Measurements from ENCODE around the gene PFAS. TPM values are rescaled to one million over a fixed set of nuclear protein-coding genes. Genes with fewer than 3 reads are reported as not detected.

The PFAS gene
- total RNA-seq, 4 donors from 2014 or later, result 0.75 to 24.9 (median 8.9) TPM

DNA sequence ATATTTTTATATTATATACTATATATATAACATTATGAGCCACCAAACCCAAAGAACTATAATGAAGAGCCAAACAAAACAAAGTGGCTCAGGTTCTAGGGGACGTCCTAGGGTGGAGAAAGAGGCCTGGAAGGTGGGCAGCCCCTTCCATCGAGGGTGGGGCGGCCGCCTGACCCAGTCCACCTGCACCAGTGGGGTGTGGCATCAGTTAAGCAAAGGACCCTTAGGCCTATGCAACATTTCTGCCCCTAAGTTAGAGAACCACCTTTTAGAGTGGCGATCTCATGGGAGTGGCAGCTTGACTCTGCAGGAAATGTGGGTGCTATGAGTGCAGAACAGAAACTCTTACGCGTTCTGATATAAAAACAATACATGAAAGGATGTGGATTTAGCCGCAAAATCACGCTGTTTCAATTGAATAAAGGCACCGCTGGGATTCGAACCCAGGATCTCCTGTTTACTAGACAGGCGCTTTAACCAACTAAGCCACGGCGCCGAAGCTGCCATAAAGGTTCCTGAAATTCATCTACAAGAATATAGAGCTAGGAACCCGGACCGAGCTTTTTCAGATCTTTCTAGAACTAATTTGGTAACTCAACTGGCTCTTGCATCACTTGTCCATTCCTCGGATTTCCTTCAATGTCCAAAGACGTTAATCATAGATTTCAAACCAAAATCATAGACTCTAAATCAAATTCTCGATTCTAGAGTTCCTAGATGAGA lies 23.1 kb upstream of the PFAS start:
- Histone ChIP-seq H3K4me1 (peaks cover 8 to 29% (median 16%) of the 10 kb centered on the region in 4 donors), H3K9me3 (no peaks in the 10 kb centered on the region), H3K4me3 (peak overlapping the region in 2 of 4 donors; percentile 17 to 36), H3K27ac (peak overlapping the region; percentile 76 to 85 (median 80)), H3K36me3 (peaks cover 0 to 24% (median 11%) of the 10 kb centered on the region in 4 donors), H3K27me3 (no peaks in the 10 kb centered on the region)
- intact Hi-C loops (cut with DNase I; ENCODE audit: low total_unique reads), result no loop called here
- peak; percentile 54 for DNase-seq
- no peak for TF ChIP-seq POLR2AphosphoS5 (IDR thresholded peaks at IDR 0.05)
- TF ChIP-seq POLR2A (IDR thresholded peaks at IDR 0.05), result no peak
- TF ChIP-seq, protein P1, sequence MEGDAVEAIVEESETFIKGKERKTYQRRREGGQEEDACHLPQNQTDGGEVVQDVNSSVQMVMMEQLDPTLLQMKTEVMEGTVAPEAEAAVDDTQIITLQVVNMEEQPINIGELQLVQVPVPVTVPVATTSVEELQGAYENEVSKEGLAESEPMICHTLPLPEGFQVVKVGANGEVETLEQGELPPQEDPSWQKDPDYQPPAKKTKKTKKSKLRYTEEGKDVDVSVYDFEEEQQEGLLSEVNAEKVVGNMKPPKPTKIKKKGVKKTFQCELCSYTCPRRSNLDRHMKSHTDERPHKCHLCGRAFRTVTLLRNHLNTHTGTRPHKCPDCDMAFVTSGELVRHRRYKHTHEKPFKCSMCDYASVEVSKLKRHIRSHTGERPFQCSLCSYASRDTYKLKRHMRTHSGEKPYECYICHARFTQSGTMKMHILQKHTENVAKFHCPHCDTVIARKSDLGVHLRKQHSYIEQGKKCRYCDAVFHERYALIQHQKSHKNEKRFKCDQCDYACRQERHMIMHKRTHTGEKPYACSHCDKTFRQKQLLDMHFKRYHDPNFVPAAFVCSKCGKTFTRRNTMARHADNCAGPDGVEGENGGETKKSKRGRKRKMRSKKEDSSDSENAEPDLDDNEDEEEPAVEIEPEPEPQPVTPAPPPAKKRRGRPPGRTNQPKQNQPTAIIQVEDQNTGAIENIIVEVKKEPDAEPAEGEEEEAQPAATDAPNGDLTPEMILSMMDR (IDR thresholded peaks at IDR 0.05), result no peak
- TF ChIP-seq EP300 (IDR thresholded peaks at IDR 0.05; ENCODE audit: low read depth), result no peak
- 40 to 43% methylated on average over 15 to 20 of the region's 20 CpGs for WGBS, 2 donors (ENCODE audit: low coverage in 1 of 2)
- in situ Hi-C loops (cut with MboI; ENCODE audit: low pct_ligation_motif_present in 1 of 4, low pct_unique_long_range_greater_than_20kb in 1 of 4, low sequenced_read_pairs in 3 of 4), result no loop called here

DNA sequence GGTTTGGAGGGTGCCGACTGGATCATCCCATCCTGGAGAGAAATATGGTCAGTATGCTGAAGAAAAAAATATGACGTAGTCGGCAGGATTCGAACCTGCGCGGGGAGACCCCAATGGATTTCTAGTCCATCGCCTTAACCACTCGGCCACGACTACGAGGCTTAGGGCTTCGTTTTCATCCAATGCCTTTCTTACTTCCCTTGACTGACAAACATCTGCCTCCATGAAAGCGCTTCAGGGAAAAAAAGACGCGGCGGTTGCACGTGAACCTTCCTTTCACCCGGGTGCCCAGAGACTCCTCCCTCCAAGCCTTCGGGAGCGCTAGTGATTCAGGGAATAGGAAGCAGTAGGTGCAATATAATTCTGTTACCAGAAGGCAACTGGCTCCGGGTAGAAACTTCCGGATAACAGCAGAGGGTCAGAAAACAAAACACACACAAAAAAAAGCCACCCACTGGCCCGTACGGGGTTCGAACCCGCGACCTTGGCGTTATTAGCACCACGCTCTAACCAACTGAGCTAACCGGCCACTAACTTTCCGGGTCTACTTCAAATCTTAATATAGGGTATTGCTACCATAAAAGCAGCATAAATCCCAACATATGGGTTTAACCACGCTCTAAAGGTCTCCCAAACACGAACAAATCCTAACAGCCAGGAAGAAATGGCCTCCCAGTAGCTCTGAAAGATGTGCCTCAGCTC lies 22.4 kb upstream of the PFAS start:
- Histone ChIP-seq H3K4me3 (peak overlapping the region in 3 of 4 donors; percentile 17 to 36 (median 21)), H3K36me3 (peaks cover 0 to 32% (median 15%) of the 10 kb centered on the region in 4 donors), H3K27me3 (no peaks in the 10 kb centered on the region), H3K27ac (peak overlapping the region; percentile 76 to 85 (median 80)), H3K4me1 (peaks cover 8 to 27% (median 16%) of the 10 kb centered on the region in 4 donors), H3K9me3 (no peaks in the 10 kb centered on the region)
- 0 to 13% methylated on average over 9 to 32 of the region's 32 CpGs for WGBS, 2 donors (ENCODE audit: low coverage in 1 of 2)
- in situ Hi-C loops (cut with MboI; ENCODE audit: low pct_ligation_motif_present in 1 of 4, low pct_unique_long_range_greater_than_20kb in 1 of 4, low sequenced_read_pairs in 3 of 4) (no loop called here), intact Hi-C loops (cut with DNase I; ENCODE audit: low total_unique reads) (no loop called here)
- TF ChIP-seq POLR2AphosphoS5 (IDR thresholded peaks at IDR 0.05) (peak in 2 of 3 donors; percentile 36 to 41), POLR2A (IDR thresholded peaks at IDR 0.05) (peak; percentile 49)
- TF ChIP-seq, protein P1 (IDR thresholded peaks at IDR 0.05), result no peak
- DNase-seq, result peak; percentile 81

DNA sequence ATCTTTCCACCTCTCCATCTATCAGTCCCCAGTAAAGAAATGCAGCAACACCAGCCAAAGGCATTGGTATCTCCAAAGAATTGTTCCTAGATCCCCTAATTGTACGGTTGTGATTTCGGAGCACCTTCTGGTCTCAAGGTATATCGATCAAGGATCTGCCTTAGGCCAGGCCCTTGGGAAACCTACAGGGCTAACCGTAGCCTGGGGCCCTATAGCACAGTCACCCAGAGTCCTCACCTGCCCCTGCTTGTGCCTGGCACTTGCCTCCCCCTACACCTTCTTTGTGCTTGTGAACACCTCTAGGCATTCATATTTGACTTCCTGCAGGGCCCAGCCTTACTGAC lies 21.9 kb upstream of the PFAS start:
- TF ChIP-seq, protein P1 (IDR thresholded peaks at IDR 0.05), result no peak
- TF ChIP-seq POLR2AphosphoS5 (IDR thresholded peaks at IDR 0.05) (no peak), POLR2A (IDR thresholded peaks at IDR 0.05) (no peak), EP300 (IDR thresholded peaks at IDR 0.05; ENCODE audit: low read depth) (no peak)
- Histone ChIP-seq H3K27ac (peak overlapping the region; percentile 76 to 85 (median 80)), H3K4me1 (peaks cover 8 to 24% (median 15%) of the 10 kb centered on the region in 4 donors), H3K36me3 (peaks cover 0 to 37% (median 20%) of the 10 kb centered on the region in 4 donors), H3K4me3 (peak overlapping the region in 3 of 4 donors; percentile 17 to 36 (median 21)), H3K9me3 (no peaks in the 10 kb centered on the region), H3K27me3 (no peaks in the 10 kb centered on the region)
- intact Hi-C loops (cut with DNase I; ENCODE audit: low total_unique reads) (no loop called here), in situ Hi-C loops (cut with MboI; ENCODE audit: low pct_ligation_motif_present in 1 of 4, low pct_unique_long_range_greater_than_20kb in 1 of 4, low sequenced_read_pairs in 3 of 4) (no loop called here)
- no peak for DNase-seq
- 91% methylated on average over 4 of the region's 4 CpGs; no CpG with 5 or more reads in 1 of the 2 donors for WGBS, 2 donors (ENCODE audit: low coverage in 1 of 2)

DNA sequence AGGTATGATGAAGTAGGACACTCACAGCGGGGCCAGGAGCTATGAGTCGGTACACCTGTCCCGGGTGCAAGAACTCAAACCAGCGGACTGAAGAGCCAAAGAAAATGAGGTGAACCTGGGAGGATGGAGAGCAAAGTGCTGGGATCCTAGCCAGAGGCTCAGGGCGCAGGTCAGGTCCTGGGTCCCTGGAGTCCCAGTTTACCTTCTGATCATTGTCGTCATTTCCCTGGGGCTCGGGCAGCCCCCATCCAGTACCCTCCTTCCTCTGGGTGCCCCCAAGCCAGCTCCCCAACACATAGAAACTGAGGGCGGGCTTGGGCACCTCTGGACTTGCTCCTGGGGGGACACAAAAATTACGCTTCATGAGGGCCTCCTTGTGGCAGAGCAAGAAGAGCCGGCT lies 17.4 kb upstream of the PFAS start:
- 95% methylated on average over 10 of the region's 10 CpGs; no CpG with 5 or more reads in 1 of the 2 donors for WGBS, 2 donors (ENCODE audit: low coverage in 1 of 2)
- H3K27ac ChIP-seq, result no peak overlapping the region
- peaks cover 0 to 80% (median 40%) of the 10 kb centered on the region in 4 donors for H3K36me3 ChIP-seq
- intact Hi-C loops (cut with DNase I; ENCODE audit: low total_unique reads) (no loop called here), in situ Hi-C loops (cut with MboI; ENCODE audit: low pct_ligation_motif_present in 1 of 4, low pct_unique_long_range_greater_than_20kb in 1 of 4, low sequenced_read_pairs in 3 of 4) (loop anchor here in 1 of 4 donors (10.0 kb wide), 1 partner anchor 73 kb away; no protein-coding TSS in a partner anchor)
- TF ChIP-seq, protein P1 (IDR thresholded peaks at IDR 0.05), result no peak
- no peak for TF ChIP-seq EP300 (IDR thresholded peaks at IDR 0.05; ENCODE audit: low read depth)
- TF ChIP-seq POLR2A (IDR thresholded peaks at IDR 0.05), result no peak
- no peak for TF ChIP-seq POLR2AphosphoS5 (IDR thresholded peaks at IDR 0.05)
- H3K9me3 ChIP-seq, result no peaks in the 10 kb centered on the region
- H3K27me3 ChIP-seq, result no peaks in the 10 kb centered on the region
- peaks cover 0 to 10% (median 3%) of the 10 kb centered on the region in 4 donors for H3K4me1 ChIP-seq
- H3K4me3 ChIP-seq, result no peak overlapping the region
- no peak for DNase-seq

Measured in transverse colon (tissue), 4 donors.